Testis (tissue), 3 donors: ENCODE measurements around the gene PCSK6. TPM values are rescaled to one million over a fixed set of nuclear protein-coding genes. Genes with fewer than 3 reads are reported as not detected.

Experiments used
- DNase-seq: peaks from one replicate; pipeline ENCODE4 v3.0.0-alpha.2; 2019
- H3K27ac ChIP-seq, 2 donors: fragments of 200-600 bp; sonication (generic); one replicate each; pipeline ENCODE4 v1.5.1; 2019
- H3K27me3 ChIP-seq: fragments of 200-600 bp; sonication (generic); one replicate; pipeline ENCODE4 v1.5.1; 2019
- H3K36me3 ChIP-seq: fragments of 200-600 bp; sonication (generic); one replicate; pipeline ENCODE4 v1.5.1; 2017; ENCODE audit warnings: low read depth; ENCODE audit errors: missing control alignments
- H3K4me1 ChIP-seq: fragments of 200-600 bp; sonication (generic); one replicate; pipeline ENCODE4 v1.5.1; 2019
- H3K4me3 ChIP-seq, 2 donors: fragments of 200-600 bp; sonication (generic); one replicate each; pipeline ENCODE4 v1.5.1; 2017 to 2019
- H3K9me3 ChIP-seq: fragments of 200-600 bp; sonication (generic); one replicate; pipeline ENCODE4 v1.5.1; 2017
- POLR2A ChIP-seq: fragments of 450-650 bp; IDR thresholded peaks from one replicate; pipeline ENCODE4 v1.6.1; 2017; ENCODE audit warnings: antibody characterized with exemption, mild to moderate bottlenecking, moderate library complexity
- WGBS, 2 donors: methylation state at CpG; one replicate each; pipeline ENCODE4 v1.1.5; 2018; 5-methylcytosine and 5-hydroxymethylcytosine counted together
- intact Hi-C: fragments of 100-400 bp; cut with DNase I; formaldehyde crosslinking; loops from one replicate; pipeline ENCODE4 v1.15.1; 2023; ENCODE audit warnings: low total_unique reads
- polyA plus RNA-seq: library from polyadenylated mRNA; stranded (reverse); fragments of 350-450 nt; fragmentation: Illumina TruSeq; extraction: RNeasy Lipid Tissue Mini Kit (QIAGEN cat#74804); gene quantifications from one replicate; pipeline ENCODE4 v1.2.3, GENCODE V29; 2014; ENCODE audit warnings: low read depth, low replicate concordance; ENCODE audit not compliant: insufficient read depth
- total RNA-seq, 2 donors: library from RNA; depleted of rRNA; stranded (reverse); fragments of >200 nt; gene quantifications; one replicate each; pipeline ENCODE4 v1.2.3, GENCODE V29; 2016
- TF ChIP-seq, protein P1 (sequence below), 3 experiments: fragments of 450-650 bp in 2 of 3; fragments of 200-600 bp in 1 of 3; sonication (generic) in 1 of 3; IDR thresholded peaks; one replicate each; pipeline ENCODE4 v1.5.1; 2016 to 2019; ENCODE audit warnings: antibody characterized with exemption in 3 of 3, mild to moderate bottlenecking in 2 of 3, moderate library complexity in 1 of 3

The PCSK6 gene
- total and polyA plus RNA-seq, 3 donors from 2014 or later = 43.9 to 156 (median 95.4) TPM

DNA sequence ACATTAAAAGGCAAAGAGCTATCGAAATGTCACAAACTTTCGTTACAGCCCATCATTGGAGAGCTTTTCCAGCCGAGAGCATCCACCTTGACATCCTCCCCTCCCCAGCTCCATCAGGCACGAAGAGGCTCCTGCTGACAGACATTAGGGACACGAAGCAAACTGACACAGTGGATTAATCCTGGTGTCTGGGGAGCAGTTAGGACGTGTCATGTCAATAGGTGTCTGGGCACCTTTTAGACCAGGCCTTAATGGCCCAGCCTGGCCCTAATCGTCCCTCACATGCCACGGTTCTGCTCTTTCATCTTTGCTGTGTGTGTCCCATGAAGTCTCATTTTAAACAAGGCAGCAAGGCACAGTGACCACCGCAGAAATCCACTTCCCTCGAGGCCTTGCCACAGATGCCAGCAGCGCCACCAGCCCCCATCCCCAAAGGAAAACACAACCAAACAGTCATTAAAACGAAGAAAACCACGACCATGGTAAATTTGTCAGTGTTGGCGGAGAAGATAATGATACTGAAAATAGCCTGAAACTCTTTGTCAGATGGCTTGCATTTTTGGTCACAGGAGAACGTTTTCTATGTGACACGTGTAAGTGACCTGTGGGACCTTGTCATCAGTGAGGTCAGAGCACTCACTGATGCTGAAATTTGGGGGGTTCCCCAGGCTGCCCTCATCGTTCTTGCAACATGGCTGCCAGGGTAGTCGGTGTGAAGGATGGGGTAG, 16.3 kb upstream of the PCSK6 start:
- no peak overlapping the region for H3K4me3 ChIP-seq
- no peak overlapping the region for H3K27ac ChIP-seq
- 83 to 86% methylated on average over 18 of the region's 18 CpGs for WGBS, 2 donors
- intact Hi-C loops = no loop called here
- TF ChIP-seq, protein P1, sequence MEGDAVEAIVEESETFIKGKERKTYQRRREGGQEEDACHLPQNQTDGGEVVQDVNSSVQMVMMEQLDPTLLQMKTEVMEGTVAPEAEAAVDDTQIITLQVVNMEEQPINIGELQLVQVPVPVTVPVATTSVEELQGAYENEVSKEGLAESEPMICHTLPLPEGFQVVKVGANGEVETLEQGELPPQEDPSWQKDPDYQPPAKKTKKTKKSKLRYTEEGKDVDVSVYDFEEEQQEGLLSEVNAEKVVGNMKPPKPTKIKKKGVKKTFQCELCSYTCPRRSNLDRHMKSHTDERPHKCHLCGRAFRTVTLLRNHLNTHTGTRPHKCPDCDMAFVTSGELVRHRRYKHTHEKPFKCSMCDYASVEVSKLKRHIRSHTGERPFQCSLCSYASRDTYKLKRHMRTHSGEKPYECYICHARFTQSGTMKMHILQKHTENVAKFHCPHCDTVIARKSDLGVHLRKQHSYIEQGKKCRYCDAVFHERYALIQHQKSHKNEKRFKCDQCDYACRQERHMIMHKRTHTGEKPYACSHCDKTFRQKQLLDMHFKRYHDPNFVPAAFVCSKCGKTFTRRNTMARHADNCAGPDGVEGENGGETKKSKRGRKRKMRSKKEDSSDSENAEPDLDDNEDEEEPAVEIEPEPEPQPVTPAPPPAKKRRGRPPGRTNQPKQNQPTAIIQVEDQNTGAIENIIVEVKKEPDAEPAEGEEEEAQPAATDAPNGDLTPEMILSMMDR (IDR thresholded peaks at IDR 0.05) = no peak
- no peaks in the 10 kb centered on the region for H3K9me3 ChIP-seq
- no peaks in the 10 kb centered on the region for H3K4me1 ChIP-seq
- H3K36me3 ChIP-seq = no peaks in the 10 kb centered on the region
- no peaks in the 10 kb centered on the region for H3K27me3 ChIP-seq
- no peak for DNase-seq

DNA sequence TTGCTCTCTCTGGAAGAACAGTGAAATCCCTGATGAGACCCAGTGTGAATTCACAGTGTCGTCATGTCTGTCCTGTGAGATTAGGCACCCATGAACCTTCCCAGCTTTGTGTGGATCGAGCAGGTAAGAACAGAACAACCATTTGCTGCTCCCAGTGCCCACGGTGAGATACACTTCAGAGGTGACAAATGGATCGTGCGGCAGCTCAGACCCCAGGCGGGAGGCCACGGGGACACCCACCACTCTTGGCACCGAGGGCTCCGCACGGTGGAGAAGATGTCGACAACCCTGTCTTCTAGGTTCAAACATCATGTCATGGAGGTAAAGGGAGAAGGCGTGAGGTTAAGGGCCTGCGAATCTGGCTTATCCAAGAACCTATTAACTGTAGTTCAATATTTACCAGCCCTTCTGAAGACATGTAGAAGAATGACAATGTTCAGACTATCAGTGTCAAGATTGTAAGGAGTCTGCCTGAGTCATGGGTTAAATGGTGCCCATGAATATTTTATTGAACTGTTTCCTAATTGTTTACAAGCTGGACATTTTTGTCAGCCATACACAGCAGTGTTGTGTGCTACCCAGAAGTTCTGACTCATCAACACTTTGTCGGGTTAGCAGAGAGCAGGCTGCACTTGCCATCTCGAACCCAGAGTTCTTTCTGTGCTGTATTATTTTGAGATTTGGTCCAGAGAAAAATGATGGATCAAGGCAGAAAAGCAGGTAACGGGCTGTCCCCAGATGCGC, 15.5 kb upstream of the PCSK6 start:
- no peak for TF ChIP-seq POLR2A
- TF ChIP-seq, protein P1 (IDR thresholded peaks at IDR 0.05) = no peak
- Histone ChIP-seq H3K9me3 (no peaks in the 10 kb centered on the region), H3K36me3 (no peaks in the 10 kb centered on the region), H3K27me3 (no peaks in the 10 kb centered on the region), H3K27ac (no peak overlapping the region), H3K4me1 (no peaks in the 10 kb centered on the region), H3K4me3 (no peak overlapping the region)
- no peak for DNase-seq
- WGBS, 2 donors = 93 to 95% methylated on average over 17 of the region's 17 CpGs
- intact Hi-C loops = no loop called here

DNA sequence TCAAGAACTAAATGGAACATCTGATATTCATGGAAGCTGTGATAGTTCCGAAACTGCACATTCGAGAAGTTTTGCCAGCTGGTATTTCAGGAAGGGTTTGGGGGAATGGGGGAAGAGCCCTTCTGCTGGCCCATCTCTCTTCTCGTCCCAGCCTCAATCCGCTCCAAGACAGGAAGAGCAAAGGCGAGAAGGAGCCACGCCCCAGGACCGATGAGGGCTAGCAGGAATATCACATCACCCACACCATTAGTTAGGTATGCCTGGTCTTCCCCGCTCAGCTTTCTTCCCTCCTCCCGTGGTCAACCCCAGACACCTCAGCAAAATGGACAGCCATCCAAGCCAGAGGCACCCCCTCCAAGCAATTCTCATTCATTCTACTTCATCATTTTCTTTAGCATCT, 14.9 kb upstream of the PCSK6 start:
- Histone ChIP-seq H3K27me3 (no peaks in the 10 kb centered on the region), H3K4me1 (no peaks in the 10 kb centered on the region), H3K9me3 (no peaks in the 10 kb centered on the region), H3K4me3 (no peak overlapping the region), H3K27ac (no peak overlapping the region), H3K36me3 (no peaks in the 10 kb centered on the region)
- intact Hi-C loops = no loop called here
- TF ChIP-seq POLR2A = no peak
- TF ChIP-seq, protein P1 (IDR thresholded peaks at IDR 0.05) = no peak
- WGBS, 2 donors = 88 to 92% methylated on average over 9 of the region's 9 CpGs
- no peak for DNase-seq

DNA sequence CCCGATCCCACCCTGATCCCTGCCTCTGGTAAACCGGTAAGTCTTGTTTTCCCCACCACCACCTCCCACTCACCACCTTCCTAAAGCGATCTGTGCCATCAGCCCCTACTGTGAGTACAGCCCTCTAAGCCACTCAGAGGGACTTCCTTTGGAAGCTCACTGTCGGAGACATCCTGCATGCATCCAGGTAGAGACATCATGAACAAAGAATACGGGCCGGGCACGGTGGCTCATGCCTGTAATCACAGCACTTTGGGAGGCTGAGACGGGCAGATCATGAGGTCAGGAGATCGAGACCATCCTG, 13.7 kb upstream of the PCSK6 start:
- no peak overlapping the region for H3K27ac ChIP-seq
- intact Hi-C loops = no loop called here
- H3K4me1 ChIP-seq = no peaks in the 10 kb centered on the region
- DNase-seq = no peak
- TF ChIP-seq POLR2A = no peak
- TF ChIP-seq, protein P1 (IDR thresholded peaks at IDR 0.05) = no peak
- H3K27me3 ChIP-seq = no peaks in the 10 kb centered on the region
- 95 to 99% methylated on average over 9 of the region's 9 CpGs for WGBS, 2 donors
- no peak overlapping the region for H3K4me3 ChIP-seq
- no peaks in the 10 kb centered on the region for H3K9me3 ChIP-seq
- no peaks in the 10 kb centered on the region for H3K36me3 ChIP-seq
